ENCODE data around the gene SIGLEC5.

SIGLEC5 gene

DNA sequence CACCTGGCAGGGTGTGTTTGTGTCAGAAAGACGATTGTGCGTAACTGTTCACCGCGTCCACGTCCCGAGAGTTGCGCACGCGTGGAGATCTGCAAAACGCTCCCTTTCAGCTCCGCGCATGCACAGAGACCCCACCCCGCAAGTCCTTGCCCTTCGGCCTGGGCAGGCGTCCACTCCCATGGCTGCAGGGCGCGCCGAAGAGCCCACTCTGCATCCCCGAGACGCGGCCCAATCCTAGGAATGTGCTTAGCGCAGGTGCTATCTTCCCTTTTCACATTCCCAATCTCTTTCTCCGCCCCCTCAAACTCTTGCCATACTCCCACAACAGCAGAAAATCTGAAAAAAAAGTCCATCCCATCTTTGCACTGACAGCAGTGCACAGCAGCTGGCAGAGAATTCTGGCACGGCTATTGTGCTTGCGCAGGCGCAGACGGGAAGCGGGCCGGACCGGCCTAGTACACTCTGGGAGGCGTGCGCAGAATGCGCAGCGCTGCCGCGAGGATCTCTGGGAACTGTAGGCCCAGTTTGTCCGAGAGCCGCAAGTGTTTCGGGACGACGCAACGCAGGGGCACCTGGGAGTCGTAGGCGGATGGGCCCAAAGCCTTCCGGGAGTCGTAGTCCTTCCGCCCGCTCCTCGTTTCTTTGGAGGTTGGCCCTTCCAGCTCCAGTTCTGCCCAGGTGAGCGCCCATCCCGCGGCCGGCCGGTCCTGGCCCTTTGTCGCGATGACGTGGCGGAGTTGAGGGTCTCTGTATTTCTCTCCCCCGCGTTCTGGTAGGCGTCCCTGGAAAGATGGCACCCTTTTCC is 36.0 kb downstream of the SIGLEC5 start:
- TF ChIP-seq, protein P1, sequence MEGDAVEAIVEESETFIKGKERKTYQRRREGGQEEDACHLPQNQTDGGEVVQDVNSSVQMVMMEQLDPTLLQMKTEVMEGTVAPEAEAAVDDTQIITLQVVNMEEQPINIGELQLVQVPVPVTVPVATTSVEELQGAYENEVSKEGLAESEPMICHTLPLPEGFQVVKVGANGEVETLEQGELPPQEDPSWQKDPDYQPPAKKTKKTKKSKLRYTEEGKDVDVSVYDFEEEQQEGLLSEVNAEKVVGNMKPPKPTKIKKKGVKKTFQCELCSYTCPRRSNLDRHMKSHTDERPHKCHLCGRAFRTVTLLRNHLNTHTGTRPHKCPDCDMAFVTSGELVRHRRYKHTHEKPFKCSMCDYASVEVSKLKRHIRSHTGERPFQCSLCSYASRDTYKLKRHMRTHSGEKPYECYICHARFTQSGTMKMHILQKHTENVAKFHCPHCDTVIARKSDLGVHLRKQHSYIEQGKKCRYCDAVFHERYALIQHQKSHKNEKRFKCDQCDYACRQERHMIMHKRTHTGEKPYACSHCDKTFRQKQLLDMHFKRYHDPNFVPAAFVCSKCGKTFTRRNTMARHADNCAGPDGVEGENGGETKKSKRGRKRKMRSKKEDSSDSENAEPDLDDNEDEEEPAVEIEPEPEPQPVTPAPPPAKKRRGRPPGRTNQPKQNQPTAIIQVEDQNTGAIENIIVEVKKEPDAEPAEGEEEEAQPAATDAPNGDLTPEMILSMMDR (IDR thresholded peaks at IDR 0.05) = no peak

DNA sequence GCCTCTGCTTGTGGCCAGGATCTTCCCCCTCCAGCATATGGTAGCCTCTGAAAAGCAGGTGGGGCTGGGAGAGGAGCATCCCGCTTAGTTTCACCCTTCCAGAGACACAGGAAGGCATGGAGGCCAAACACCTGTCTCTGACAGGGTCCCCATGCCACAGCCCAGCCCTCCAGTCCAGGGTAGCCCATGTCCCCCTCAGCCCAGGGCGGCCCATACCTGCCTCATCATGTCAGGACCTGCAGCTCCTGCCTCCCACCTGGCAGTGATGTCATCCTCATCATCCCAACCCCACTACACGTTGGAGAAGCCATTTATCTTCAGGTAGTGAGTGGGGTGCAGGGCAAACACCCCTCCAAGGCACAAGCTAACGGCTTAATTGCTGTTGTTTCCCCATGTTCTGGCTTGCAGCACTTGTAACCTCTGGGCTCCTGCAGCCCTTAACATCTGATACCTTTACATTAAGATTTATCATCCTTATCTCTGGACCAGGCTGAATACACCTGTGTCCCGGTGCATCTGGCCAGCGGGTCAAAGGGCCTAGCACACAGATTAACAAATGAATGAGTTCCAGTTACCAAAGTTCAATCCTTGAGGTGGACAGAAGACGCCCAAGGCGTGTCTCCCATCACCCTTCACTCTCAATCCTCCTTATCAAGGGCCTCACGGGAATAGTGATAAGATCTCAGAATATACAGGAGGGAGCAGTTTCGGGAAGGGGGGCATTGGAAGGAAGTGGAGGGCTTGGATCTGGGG is 36.9 kb downstream of the SIGLEC5 start:
- TF ChIP-seq, protein P1 (IDR thresholded peaks at IDR 0.05) = no peak

DNA sequence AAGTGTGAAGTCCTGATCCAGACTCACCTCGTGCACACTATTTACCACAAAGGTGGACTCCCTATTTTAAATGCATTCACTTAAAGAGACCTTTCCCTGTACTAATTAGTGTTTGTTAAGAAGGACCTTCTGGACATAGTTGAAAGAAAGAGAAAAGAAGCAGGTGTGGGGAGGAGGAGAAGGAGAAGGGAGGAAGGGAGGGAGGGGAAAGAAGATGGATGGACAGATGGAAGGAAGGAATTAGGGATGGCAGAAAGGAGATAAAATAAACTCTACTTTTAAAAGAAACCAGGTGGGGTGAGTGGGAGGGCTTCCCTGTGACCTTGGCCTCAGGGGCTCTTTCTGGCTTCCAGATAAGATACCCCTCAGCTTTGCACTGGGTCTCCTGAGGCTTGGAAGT is 37.7 kb downstream of the SIGLEC5 start:
- TF ChIP-seq, protein P1 (IDR thresholded peaks at IDR 0.05) = no peak

DNA sequence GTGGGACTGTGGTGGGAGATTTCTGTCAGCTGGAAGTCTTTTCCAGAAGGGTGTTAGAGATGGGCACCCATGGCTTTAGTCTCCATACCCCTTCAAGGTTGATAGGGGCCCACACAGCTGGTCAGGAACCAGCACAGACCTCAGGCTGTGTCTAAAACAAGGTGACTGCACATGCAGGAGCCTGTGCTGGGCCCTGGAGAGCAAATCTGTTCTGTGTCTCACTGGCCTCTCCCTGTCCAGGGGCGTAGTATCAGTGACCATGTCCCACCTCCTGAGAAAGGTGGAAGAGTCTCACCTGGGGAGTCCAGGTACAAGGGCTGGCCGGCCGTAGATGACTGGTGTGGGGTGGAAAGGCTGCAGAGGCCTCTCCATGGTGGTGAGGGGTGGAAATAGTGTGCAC is 39.8 kb downstream of the SIGLEC5 start:
- TF ChIP-seq, protein P1 (IDR thresholded peaks at IDR 0.05) = no peak

DNA sequence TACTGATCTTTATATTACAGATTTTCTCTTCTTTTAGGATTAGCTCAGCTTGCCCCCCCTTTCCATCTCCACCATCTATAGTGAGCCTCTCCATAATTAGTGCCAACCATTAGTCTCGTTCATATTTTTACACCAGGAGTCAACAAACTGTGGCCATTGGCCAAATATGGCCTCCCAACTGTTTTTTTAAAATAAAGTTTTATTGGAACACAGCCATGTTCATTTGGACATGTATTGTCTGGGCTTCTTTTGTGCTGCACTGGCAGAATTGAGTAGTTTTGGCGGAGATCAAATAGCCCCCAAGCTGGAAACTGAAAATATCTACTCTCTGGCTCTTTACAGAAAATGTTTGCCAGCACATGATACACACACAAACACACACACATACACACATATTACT is 40.7 kb downstream of the SIGLEC5 start:
- TF ChIP-seq, protein P1 (IDR thresholded peaks at IDR 0.05) = no peak

DNA sequence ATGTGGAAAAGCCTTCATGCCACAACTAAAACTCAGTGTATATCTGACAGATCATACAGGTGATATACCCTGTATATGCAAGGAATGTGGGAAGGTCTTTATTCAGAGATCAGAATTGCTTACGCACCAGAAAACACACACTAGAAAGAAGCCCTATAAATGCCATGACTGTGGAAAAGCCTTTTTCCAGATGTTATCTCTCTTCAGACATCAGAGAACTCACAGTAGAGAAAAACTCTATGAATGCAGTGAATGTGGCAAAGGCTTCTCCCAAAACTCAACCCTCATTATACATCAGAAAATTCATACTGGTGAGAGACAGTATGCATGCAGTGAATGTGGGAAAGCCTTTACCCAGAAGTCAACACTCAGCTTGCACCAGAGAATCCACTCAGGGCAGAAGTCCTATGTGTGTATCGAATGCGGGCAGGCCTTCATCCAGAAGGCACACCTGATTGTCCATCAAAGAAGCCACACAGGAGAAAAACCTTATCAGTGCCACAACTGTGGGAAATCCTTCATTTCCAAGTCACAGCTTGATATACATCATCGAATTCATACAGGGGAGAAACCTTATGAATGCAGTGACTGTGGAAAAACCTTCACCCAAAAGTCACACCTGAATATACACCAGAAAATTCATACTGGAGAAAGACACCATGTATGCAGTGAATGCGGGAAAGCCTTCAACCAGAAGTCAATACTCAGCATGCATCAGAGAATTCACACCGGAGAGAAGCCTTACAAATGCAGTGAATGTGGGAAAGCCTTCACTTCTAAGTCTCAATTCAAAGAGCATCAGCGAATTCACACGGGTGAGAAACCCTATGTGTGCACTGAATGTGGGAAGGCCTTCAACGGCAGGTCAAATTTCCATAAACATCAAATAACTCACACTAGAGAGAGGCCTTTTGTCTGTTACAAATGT is 42.7 kb downstream of the SIGLEC5 start:
- TF ChIP-seq, protein P1 (IDR thresholded peaks at IDR 0.05) = no peak

DNA sequence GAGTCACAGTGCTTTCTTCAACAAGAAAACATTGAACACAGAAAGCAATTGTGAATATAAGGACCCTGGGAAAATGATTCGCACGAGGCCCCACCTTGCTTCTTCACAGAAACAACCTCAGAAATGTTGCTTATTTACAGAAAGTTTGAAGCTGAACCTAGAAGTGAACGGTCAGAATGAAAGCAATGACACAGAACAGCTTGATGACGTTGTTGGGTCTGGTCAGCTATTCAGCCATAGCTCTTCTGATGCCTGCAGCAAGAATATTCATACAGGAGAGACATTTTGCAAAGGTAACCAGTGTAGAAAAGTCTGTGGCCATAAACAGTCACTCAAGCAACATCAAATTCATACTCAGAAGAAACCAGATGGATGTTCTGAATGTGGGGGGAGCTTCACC is 43.4 kb downstream of the SIGLEC5 start:
- TF ChIP-seq, protein P1 (IDR thresholded peaks at IDR 0.05) = no peak

Measured in LNCAP (cell line).